NOMO-1 treated with dmso at 0.1 percent for 144 hours (cell line): Measurements from ENCODE around the gene ZNF182.
"Not testable (repeated sequence)": the region's sequence is repeated elsewhere in the genome, so short reads cannot be mapped to it uniquely, and the experiment has no call there.

Experiments used
- DNase-seq: peaks from one replicate; lab custom pipeline; 2025; ENCODE audit not compliant: unreplicated experiment; lab: John Stamatoyannopoulos, UW

ZNF182 gene

DNA sequence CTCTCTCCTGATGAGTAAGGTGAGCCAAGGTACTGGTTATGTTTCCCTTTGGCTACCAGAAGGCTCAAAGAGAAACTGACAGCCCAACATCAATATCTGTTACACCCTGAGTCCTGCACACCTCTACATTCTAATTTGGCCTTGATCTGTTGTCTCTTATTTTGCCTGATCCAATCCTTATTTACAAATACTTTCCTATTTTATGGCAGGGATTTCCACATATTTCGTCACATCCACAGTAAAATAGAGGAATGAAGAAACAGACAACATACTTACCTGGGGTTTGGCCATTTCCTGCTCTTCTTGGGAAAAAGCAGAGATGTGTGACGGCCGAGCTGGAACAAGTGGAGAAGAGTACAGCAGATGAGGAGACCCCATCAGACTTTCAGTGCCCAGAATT is 1.5 kb downstream of the ZNF182 start:
- no peak for DNase-seq

DNA sequence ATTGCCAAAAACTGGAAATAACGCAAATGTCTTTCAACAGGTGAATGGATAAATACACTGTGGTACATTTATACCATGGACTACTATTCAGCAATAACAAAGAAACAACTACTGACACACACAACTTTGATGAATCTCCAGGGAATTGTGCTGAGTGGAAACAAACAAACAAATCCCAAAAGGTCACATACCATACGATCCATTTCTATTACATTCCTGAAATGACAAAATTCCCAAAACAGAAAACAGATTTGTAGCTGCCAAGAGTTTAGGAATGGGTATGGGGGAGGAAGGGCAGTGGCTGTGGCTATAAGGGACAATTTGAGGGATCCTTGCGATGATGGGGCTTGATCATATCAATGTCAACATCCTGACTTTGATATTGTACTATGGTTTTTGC is 2.5 kb downstream of the ZNF182 start:
- no peak for DNase-seq

DNA sequence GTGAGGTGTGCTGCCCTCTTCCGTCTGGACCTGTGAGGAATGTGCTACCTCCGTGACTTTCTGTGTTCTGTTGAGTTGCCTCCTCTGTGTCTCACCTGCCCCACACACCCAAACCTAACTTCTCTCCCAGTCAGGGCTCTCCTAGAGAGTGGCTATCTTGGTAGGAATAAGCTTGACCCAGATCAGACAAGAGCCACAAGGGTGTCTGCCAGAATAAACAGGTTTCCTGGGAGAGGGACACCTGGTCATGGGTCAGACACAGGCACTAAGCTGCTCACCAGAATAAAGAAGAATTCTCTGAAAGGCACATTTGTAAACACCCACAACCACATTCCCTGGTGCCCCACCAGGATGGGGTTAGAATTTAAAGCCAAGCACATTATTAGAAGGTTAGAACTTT is 11.1 kb downstream of the ZNF182 start:
- DNase-seq, result no peak

DNA sequence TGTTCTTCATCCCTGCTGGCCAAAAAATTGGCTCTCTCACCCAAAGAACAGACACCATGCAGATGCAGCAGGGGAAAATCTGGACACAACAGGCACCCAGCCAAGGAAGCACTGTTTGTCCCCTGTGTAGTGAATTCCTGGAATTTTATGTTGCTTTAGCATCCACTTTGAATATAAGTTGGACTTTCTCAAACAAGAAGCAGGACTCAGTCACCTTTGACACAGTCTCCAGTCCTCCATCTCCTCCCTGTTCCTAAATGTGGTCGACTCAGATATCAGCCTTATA is 11.8 kb downstream of the ZNF182 start:
- DNase-seq, result no peak

GRCh38 chrX:47991263-47992094 is 12.3 kb downstream of the ZNF182 start:
- DNase-seq, result no peak

- DNase-seq, result no peak
Observed at GRCh38 chrX:47976254-47977151, 27.3 kb downstream of the ZNF182 start.

- DNase-seq, result no peak
Observed at GRCh38 chrX:47973235-47973634, 30.6 kb downstream of the ZNF182 start.

DNA sequence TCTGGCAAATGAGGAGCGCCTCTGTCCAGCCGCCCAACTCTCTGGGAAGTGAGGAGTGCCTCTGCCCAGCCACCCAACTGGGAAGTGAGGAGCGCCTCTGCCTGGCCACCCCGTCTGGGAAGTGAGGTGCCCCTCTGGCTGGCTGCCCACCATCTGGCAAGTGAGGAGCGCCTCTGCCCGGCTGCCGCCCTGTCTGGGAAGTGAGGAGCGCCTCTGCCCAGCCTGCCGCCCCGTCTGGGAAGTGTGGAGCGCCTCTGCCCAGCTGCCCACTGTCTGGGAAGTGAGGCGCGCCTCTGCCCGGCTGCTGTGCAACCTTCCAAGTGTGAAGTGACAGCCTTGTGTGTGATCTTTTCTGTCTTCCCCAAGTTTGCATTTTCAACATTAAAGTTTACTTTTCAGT is 38.3 kb downstream of the ZNF182 start:
- not testable (repeated sequence) for DNase-seq

DNA sequence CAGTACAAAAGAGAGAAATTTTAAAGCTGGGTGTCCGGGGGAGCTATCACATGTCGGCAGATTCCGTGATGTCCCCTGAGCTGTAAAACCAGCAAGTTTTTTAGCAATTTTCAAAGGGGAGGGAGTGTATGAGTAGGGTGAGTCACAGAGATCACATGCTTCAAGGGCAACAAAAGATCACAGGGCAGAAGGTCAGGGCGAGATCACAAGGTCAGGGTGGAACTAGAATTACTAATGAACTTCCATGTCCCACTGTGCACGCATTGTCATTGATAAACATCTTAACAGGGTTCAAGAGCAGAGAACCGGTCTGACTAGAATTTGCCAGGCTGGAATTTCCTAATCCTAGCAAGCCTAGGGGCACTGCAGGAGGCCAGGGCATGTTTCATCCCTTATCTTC is 42.0 kb downstream of the ZNF182 start:
- not testable (repeated sequence) for DNase-seq

DNA sequence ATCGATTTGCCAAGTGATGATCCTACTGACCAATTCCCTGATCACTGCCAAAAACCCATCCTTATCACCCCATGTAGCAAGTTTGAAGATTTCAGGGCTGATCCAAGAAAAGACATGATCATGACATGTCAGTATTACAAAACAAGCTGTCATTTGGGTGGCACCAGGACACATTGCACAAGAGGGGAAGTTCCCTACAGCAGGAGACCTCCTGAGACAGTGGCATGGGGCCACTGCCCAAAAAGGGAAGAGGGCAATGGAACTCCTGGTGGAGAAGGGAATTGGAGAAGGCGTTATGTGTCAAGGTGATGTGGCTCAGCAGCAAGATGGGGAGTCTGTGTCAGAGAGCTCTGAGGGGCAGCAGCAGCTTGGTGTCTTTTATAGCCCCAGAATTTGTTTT is 43.4 kb downstream of the ZNF182 start:
- DNase-seq, result peak; percentile 5

- DNase-seq, result no peak
Observed at GRCh38 chrX:47958761-47959342, 44.9 kb downstream of the ZNF182 start.

GRCh38 chrX:47958206-47958605 is 45.6 kb downstream of the ZNF182 start:
- not testable (repeated sequence) for DNase-seq

GRCh38 chrX:47956016-47956415 is 47.8 kb downstream of the ZNF182 start:
- no peak for DNase-seq

- not testable (repeated sequence) for DNase-seq
Observed at GRCh38 chrX:47955295-47955694, 48.5 kb downstream of the ZNF182 start.

DNA sequence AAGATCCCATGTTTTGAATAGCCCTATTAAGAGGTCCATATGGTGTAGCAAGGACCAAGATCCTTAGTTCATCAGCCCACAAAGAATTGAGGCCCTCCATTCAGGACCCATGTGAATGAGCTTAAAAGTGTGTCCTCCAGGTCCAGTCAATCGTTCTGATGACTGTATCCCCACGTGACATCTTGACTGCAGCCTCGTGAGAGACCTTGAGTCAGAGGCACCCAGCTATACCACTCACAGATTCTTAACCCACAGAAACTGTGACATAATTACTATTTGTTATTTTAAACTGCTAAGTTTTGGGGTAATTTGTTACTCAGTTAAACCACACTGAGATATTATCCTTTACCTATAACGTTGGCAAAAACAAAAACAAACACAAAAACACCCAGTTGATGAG is 62.4 kb downstream of the ZNF182 start:
- no peak for DNase-seq

GRCh38 chrX:47940448-47940847 is 63.3 kb downstream of the ZNF182 start:
- DNase-seq, result no peak

- no peak for DNase-seq
Observed at GRCh38 chrX:47936940-47937317, 66.9 kb downstream of the ZNF182 start.

DNA sequence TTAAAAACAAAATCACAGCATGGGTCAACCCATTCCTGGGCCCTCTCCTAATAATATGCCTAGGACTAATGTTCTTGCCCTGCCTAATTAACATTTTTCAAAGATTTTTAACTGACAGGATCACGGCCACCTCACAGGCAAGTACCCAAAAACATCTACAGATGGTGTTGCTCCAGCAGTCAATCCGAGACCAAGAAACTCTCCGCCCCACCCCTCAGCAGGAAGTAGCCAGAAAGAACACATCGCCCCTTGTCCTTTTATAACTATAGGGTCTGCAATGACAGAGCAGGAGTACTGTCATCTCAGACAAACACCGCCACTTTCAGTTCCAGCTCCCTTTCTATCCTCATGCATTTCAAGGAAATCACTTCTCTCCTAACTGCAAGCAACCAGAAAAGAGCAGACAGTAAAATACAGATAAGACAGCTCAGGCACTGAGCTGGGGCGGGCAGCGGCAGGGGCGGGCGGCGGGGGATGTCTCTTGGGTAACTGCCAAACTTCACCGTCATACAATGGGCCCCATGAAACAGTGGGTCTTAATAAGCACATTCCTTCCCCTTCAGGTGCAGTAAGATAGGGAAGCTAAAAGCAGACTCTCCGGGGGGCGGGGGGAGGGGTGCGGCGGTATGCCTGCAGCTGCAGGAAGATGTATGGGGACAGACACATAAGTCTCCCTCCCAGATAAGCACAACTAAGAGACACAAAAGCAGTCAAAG is 67.4 kb downstream of the ZNF182 start:
- no peak for DNase-seq

- no peak for DNase-seq
Observed at GRCh38 chrX:47933946-47934345, 69.8 kb downstream of the ZNF182 start.

GRCh38 chrX:47931970-47932369 is 71.8 kb downstream of the ZNF182 start:
- DNase-seq, result not testable (repeated sequence)

GRCh38 chrX:47927212-47927611 is 76.6 kb downstream of the ZNF182 start:
- DNase-seq, result no peak
